B cell (primary cell): ENCODE results near the gene PKIG.

Experiments used
- CTCF ChIP-seq: fragments of 200-600 bp; IDR thresholded peaks from one replicate; pipeline ENCODE4 v1.8.0; 2022; ENCODE audit warnings: antibody characterized with exemption, mild to moderate bottlenecking
- EZH2 ChIP-seq: IDR thresholded peaks from 2 replicates; pipeline ENCODE4 v1.6.1; 2012; ENCODE audit warnings: borderline replicate concordance, low read depth, mild to moderate bottlenecking, moderate library complexity, low read length; ENCODE audit not compliant: insufficient read depth, poor library complexity, severe bottlenecking

GRCh38 chr20:44659931-44660330 lies 77.6 kb downstream of the PKIG start:
- TF ChIP-seq CTCF: no peak
- no peak for TF ChIP-seq EZH2
